Cardiac muscle cell (in vitro differentiated cells and primary cell): Measurements from ENCODE around the gene KIAA1671. TPM values are rescaled to one million over a fixed set of nuclear protein-coding genes. Genes with fewer than 3 reads are reported as not detected.

Source experiments
- DNase-seq, 2 donors: peaks; one replicate each; pipeline versions ENCODE4 v3.0.0 to v3.0.0-alpha.2; 2010 to 2017; ENCODE audit warnings: low read depth in 1 of 2, low spot score in 1 of 2
- H3K27ac ChIP-seq: fragments of 200-600 bp; sonication (generic); 2 replicates; pipeline ENCODE4 v1.5.1; 2016
- H3K27me3 ChIP-seq: fragments of 200-600 bp; sonication (generic); 2 replicates; pipeline ENCODE4 v1.6.0; 2016; ENCODE audit warnings: control low read depth
- H3K36me3 ChIP-seq: fragments of 200-600 bp; sonication (generic); 2 replicates; pipeline ENCODE4 v1.5.1; 2016; ENCODE audit warnings: control low read depth
- H3K4me1 ChIP-seq: fragments of 200-600 bp; sonication (generic); 2 replicates; pipeline ENCODE4 v1.8.1; 2017; ENCODE audit warnings: low read depth, mild to moderate bottlenecking, mixed run types
- H3K4me3 ChIP-seq: fragments of 200-600 bp; sonication (generic); 2 replicates; pipeline ENCODE4 v1.5.1; 2016; ENCODE audit warnings: mild to moderate bottlenecking
- H3K9me3 ChIP-seq: fragments of 200-600 bp; sonication (generic); 2 replicates; pipeline ENCODE4 v1.5.1; 2017; ENCODE audit warnings: low read depth, mild to moderate bottlenecking, control low read depth
- CTCF ChIP-seq: IDR thresholded peaks from 2 replicates; pipeline ENCODE4 v1.5.1; 2012; ENCODE audit warnings: low read depth, mild to moderate bottlenecking, low read length
- polyA plus RNA-seq: library from polyadenylated mRNA; unstranded; fragments of >200 nt; fragmentation: Nextera tagmentation; extraction: Ambion mirVana; gene quantifications from 2 replicates; pipeline ENCODE4 v1.2.1, GENCODE V29; 2016
- total RNA-seq: library from RNA; depleted of rRNA; stranded (reverse); fragments of >200 nt; gene quantifications from 2 replicates; pipeline ENCODE4 v1.2.3, GENCODE V29; 2016

Gene KIAA1671
- total and polyA plus RNA-seq, 2 experiments from 2014 or later: 10.9 to 37.3 TPM

- no peak overlapping the region for H3K27ac ChIP-seq
- H3K4me3 ChIP-seq: no peak overlapping the region
- no peak for DNase-seq
- H3K27me3 ChIP-seq: no peaks in the 10 kb centered on the region
- no peak for TF ChIP-seq CTCF
- no peaks in the 10 kb centered on the region for H3K9me3 ChIP-seq
- H3K36me3 ChIP-seq: no peaks in the 10 kb centered on the region
- peaks cover 7% of the 10 kb centered on the region for H3K4me1 ChIP-seq
Measured at GRCh38 chr22:24990344-24990905, 37.9 kb downstream of the KIAA1671 start.

DNA sequence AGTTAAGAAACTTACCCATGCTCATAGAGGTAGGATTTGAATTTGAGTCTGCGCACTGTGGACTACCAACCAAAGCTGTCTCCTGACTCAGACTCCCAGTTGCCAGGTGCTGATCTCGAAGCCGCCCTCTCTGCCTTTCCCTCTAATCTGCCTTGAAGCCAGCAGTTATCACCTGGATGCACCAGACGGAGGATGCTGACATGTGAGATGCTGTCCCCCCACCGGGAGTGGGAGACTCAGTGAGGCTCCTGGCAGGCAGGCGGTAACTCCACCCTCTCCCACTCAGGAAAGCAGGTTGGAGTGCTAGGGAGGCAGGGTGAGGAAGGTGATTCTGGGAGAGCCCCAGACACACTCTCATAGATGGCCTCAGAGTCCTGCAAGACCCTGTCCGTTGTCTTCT lies 40.4 kb downstream of the KIAA1671 start:
- H3K4me1 ChIP-seq: peaks cover 27% of the 10 kb centered on the region
- H3K9me3 ChIP-seq: no peaks in the 10 kb centered on the region
- DNase-seq: no peak
- H3K27ac ChIP-seq: no peak overlapping the region
- TF ChIP-seq CTCF: no peak
- H3K36me3 ChIP-seq: no peaks in the 10 kb centered on the region
- no peak overlapping the region for H3K4me3 ChIP-seq
- H3K27me3 ChIP-seq: no peaks in the 10 kb centered on the region

DNA sequence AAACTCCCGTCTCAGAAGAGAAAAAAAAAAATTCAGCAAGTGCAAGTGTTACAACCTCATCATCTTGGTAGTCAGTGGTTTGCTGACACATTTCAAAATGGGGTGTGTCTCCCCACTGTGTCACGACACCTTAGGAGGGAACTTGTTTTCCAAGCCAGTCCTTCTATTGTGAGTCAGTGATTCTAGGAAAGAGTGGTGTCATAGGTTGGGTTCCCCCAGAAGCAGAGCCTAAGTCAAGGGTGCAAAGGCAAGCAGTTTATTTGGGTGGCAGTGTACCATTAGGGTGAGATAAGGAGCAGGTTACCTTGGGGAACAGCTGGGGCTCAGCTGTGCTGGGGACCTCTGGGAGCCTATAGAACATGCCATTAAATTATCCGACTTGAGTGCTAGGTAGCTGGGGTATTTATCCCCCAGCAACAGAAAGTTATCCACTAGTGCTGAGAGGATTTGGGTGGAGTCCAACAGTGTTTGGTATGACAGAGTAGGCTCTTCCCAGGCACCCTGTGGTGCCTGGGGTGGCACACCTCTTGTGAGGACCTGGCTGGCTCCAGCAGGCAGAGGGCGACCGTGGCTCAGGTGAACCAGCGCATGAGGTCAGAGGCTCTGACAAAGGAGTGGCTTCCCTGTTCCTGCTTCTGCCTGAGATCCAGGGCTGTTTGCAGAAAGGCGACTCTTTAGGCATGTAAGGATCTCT lies 41.7 kb downstream of the KIAA1671 start:
- Histone ChIP-seq H3K4me3 (no peak overlapping the region), H3K4me1 (peaks cover 27% of the 10 kb centered on the region), H3K27ac (peak overlapping the region; percentile 42), H3K36me3 (no peaks in the 10 kb centered on the region), H3K27me3 (no peaks in the 10 kb centered on the region), H3K9me3 (no peaks in the 10 kb centered on the region)
- no peak for TF ChIP-seq CTCF
- DNase-seq: peak in 1 of 2 donors; percentile 41

DNA sequence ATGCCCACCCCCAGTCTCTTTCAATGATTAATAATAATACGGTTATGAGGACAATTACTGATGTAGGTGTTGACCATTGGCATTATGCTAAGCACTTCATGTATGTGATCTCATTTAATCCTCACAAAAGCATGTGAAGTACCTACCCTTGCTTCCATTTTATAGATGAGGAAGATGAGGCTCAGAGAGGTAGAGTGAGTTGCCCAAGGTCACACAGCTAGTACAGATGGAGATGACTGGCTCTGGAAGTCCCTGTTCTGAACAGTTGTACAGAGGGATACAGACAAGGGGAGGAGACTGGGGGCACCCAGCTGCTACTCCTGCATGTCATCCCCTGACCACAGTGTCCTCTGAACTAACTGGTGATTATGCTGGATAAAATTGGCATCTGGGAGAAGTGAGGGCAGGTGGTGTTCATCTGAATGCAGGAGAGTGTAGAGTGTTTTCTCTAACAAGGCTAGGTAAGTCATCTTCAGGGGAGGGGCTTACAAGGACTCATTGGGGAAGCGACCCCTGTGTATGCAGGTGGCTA lies 43.2 kb downstream of the KIAA1671 start:
- DNase-seq: no peak
- H3K4me1 ChIP-seq: peaks cover 27% of the 10 kb centered on the region
- H3K27me3 ChIP-seq: no peaks in the 10 kb centered on the region
- peak overlapping the region; percentile 92 for H3K27ac ChIP-seq
- no peak overlapping the region for H3K4me3 ChIP-seq
- no peak for TF ChIP-seq CTCF
- no peaks in the 10 kb centered on the region for H3K9me3 ChIP-seq
- H3K36me3 ChIP-seq: no peaks in the 10 kb centered on the region

GRCh38 chr22:24996420-24996952 lies 44.0 kb downstream of the KIAA1671 start:
- H3K27ac ChIP-seq: peak overlapping the region; percentile 92

More at GRCh38 chr22:24996420-24996952, 44.0 kb downstream of the KIAA1671 start:
- no peak overlapping the region for H3K4me3 ChIP-seq
- no peaks in the 10 kb centered on the region for H3K9me3 ChIP-seq
- no peak for TF ChIP-seq CTCF
- no peaks in the 10 kb centered on the region for H3K36me3 ChIP-seq
- H3K27me3 ChIP-seq: no peaks in the 10 kb centered on the region
- peaks cover 27% of the 10 kb centered on the region for H3K4me1 ChIP-seq
- DNase-seq: peak; percentile 45 to 93
